Neuron (in vitro differentiated cells): ENCODE results near the gene MIA3.

Experiments
- H2AFZ ChIP-seq: one replicate; pipeline ENCODE4 v1.6.1; 2013; ENCODE audit warnings: low read depth, mild to moderate bottlenecking, inconsistent platforms, low read length, moderate library complexity
- H3K27me3 ChIP-seq: one replicate; pipeline ENCODE4 v1.6.1; 2013; ENCODE audit warnings: low read length; ENCODE audit not compliant: insufficient read depth
- H3K36me3 ChIP-seq: one replicate; pipeline ENCODE4 v1.6.1; 2013; ENCODE audit warnings: low read length; ENCODE audit not compliant: insufficient read depth
- H3K4me1 ChIP-seq: one replicate; pipeline ENCODE4 v1.6.1; 2013; ENCODE audit warnings: low read length; ENCODE audit not compliant: insufficient read depth
- H3K4me3 ChIP-seq: 2 replicates; pipeline ENCODE4 v1.5.1; 2013; ENCODE audit warnings: mild to moderate bottlenecking, low read length, moderate library complexity
- H3K9me3 ChIP-seq: one replicate; pipeline ENCODE4 v1.6.1; 2013; ENCODE audit warnings: low read length

The MIA3 gene

DNA sequence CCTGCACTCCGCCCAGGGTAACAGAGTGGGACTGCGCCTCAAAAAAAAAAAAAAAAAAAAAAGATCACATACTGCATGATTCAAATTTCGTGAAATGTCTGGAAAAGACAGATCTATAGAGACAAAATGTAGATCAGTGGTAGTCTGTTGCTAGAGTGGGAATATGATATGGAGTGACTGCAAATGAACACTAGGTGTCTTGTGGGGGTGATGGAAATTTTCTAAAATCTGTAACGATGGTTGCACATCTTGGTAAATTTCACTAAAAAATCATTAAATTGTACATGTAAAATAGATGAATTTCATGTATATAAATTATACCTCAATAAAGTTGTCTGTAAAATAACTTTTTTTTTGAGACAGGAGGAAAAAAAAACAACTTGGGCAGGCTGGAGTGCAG, 88.9 kb downstream of the MIA3 start:
- Histone ChIP-seq H3K27me3 (no peaks in the 10 kb centered on the region), H3K4me1 (peaks cover 14% of the 10 kb centered on the region), H3K36me3 (peaks cover 9% of the 10 kb centered on the region), H2AFZ (no peak overlapping the region), H3K9me3 (peaks cover 8% of the 10 kb centered on the region), H3K4me3 (no peak overlapping the region)

DNA sequence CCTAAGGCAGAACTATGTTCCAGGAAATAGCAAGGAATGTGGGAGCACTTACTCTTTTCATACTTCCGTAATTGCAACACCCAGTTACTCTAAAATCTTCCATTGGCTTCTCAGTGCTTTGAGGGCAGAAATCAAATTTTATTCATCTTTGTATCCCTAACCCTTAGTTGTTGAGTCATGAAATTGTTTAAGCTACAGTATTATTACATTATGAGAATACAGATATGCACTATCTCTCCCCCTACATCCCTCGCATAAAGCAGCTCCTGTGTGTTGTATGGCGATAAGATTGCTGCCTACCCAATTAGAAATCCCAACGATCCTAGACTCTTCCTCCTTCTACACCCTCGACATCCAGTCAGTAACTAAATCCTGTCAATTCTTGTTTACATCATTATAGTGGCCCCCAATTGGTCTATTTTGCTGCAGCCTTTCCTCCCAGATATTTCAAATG, 91.8 kb downstream of the MIA3 start:
- Histone ChIP-seq H3K4me3 (peak overlapping the region; percentile 71), H3K27me3 (no peaks in the 10 kb centered on the region), H3K9me3 (no peaks in the 10 kb centered on the region), H3K36me3 (no peaks in the 10 kb centered on the region), H2AFZ (no peak overlapping the region), H3K4me1 (peaks cover 16% of the 10 kb centered on the region)

DNA sequence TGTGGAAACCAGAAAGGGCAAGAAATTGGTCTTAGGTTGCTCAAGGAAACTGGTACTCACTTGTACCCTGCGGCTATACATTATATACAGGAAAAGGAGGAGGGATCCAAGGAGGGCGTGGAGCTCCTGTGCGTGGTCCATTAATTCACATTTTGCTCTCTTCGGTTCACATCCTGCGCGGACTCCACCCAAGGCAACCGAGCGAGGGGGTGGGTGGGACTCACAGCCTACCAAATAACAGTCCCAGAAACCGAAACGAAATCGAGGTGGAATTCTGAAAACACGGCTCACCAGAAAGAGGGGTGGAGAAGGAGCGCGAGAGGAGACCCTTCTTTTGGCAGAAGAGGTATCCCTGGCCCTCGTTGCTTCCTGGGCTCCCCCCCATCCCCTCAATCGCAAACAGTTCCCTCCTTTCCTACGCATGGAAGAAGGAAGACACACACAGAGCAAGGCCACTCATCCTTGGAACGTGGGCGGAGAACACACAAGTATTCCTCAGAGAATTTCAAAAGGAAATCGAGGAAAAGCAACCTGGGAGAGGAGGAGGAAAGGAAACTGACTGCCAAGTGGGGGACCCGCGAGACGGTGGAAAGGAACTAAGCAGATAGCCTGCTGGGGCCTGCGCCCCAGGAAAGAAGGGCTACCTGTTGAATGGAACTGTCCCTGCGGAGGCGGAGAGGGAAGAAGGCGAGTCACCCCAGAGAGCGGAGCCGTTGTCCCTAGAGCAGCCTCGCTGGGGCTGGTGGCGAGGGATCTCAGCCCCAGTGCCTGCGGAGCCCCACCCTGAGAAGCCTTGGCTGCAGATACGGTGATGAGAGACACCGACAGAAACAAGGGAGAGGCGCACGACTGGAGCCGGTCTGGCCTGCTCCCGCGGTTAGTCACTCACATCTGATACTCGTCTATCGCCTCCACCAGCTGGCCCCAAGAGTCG, 93.7 kb downstream of the MIA3 start:
- H2AFZ ChIP-seq: no peak overlapping the region
- peaks cover 8% of the 10 kb centered on the region for H3K36me3 ChIP-seq
- H3K4me3 ChIP-seq: peak overlapping the region; percentile 71
- H3K4me1 ChIP-seq: peaks cover 16% of the 10 kb centered on the region
- no peaks in the 10 kb centered on the region for H3K27me3 ChIP-seq
- no peaks in the 10 kb centered on the region for H3K9me3 ChIP-seq

DNA sequence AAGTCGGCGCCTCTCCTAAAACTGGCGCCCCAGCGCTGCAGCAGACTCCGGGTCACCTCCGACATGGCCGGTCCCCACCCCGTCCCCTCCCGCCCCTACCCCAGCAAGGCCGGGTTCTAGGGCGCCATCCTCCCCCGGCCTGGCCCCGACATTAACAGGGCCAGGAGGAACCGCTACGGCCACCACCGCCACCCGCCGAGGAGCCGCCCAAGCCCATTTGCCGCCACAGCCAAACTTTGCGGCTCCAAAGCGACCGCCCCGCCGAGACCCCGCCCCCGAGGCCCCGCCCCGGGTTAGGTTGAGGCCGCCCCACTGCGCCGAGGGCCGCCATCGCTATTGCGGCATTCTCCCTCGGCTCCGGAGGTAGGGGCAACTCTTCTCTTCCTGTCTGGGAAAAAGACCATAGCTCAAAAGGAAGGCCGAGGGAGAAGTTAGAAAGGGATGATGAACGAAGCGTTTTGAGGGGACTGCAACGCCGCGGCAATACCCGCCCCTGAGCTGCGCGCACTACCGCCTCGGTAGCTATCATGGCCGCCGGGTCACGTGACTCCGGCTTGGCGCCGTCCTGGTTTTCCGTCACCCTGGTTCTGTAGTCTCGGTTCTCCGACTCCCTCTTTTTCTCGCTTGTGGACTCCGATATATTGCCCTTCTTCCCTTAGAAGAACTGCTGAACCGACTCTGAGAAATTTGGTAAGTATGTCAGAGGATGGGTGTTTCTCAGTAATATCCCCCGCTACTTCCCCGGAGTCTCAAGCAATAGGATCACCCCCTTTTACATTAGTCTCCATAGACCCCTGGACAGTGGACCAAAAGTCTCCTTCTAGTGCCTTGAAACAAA, 94.6 kb downstream of the MIA3 start, which contains the start of the genes AIDA and BROX:
AIDA (minus strand) TSS at position 239 of the 838 bp plus-strand sequence; CDS start at position 65, 174 bp downstream.
BROX (plus strand) TSS at position 312 of the 838 bp plus-strand sequence. CDS start 3,136 bp downstream, outside the sequence.
- Histone ChIP-seq H3K9me3 (no peaks in the 10 kb centered on the region), H2AFZ (peak within 1 kb of the TSS; percentile 89), H3K4me1 (peaks cover 16% of the 10 kb centered on the region), H3K27me3 (no peaks in the 10 kb centered on the region), H3K4me3 (peak within 1 kb of the TSS; percentile 71), H3K36me3 (peaks cover 15% of the 10 kb centered on the region)

- H3K27me3 ChIP-seq: no peaks in the 10 kb centered on the region
- H3K9me3 ChIP-seq: no peaks in the 10 kb centered on the region
- H3K4me3 ChIP-seq: peak overlapping the region; percentile 71
- H2AFZ ChIP-seq: peak overlapping the region; percentile 89
- H3K36me3 ChIP-seq: peaks cover 19% of the 10 kb centered on the region
- peaks cover 16% of the 10 kb centered on the region for H3K4me1 ChIP-seq
Observed at GRCh38 chr1:222713091-222713961, 95.4 kb downstream of the MIA3 start.

DNA sequence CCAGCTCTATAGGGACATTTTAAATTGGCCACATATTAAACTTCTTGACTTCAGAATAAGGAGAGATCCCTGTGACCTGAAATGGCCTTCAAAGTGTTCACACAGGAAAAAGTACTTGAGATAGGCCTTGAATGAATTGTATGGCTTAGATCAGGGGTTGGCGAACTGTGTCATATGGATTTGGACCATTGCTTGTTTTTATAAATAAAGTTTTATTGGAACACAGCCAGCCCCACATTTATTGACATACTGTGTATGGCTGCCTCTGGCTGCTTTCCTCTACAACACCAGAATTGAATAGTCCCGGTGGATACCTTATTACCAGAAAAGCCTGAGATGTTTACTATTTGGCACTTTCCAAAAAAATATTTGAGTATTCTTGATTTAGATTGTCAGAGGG, 98.5 kb downstream of the MIA3 start:
- Histone ChIP-seq H2AFZ (no peak overlapping the region), H3K4me1 (peaks cover 2% of the 10 kb centered on the region), H3K27me3 (no peaks in the 10 kb centered on the region), H3K4me3 (no peak overlapping the region), H3K36me3 (peaks cover 46% of the 10 kb centered on the region), H3K9me3 (no peaks in the 10 kb centered on the region)
